GM18499 (cell line): ENCODE results near the gene TMEM271.
"Not testable (repeated sequence)": the region's sequence is repeated elsewhere in the genome, so short reads cannot be mapped to it uniquely, and the experiment has no call there.

Experiments
- ATAC-seq: cut with Tn5 transposase; IDR thresholded peaks from one replicate; pipeline ENCODE4 v1.9.1; 2021; ENCODE audit warnings: moderate number of reproducible peaks; ENCODE audit not compliant: insufficient read depth, unreplicated experiment

The TMEM271 gene

DNA sequence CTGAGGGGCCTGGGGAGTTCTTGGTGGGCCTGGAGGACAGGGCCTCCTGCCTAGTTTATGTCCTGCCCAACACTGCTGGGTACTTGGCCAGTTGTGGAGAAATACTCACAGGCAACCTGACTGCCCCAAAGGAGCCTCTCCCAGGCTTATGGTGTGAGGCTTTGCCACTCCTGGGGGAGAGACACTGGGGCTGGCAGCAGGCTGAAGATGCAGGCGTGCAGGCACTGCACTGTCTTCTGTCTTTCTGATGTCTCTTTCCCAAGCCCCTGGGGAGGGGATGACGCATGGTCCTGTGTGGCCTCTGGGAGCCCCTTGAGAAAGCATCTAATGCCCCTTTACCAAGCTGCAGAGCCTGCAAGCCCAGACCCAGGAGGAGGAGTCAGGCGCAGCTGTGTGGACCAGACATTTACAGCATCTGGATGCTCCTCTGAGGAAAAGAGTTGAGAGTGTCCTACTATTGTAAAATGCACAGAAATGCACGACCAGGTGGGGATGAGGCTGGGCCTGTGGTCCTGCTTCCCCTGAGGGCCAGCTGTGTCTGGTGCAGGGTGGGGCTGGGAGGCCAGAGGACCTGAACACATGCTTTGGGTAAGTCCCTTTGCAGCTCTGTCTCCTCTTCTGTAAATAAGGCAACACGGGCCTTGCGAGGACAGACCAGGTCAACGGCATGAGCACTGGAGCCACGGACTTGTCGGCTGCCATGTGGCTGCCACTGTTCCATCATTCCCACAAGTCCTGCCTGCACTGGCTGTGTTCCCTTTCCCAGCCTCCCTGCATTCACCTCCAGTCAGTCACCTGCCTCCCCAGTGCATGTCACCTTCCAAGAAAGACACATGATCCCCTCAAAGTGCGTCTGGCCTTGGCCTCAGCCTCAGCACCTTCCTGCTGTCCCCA, 8.4 kb downstream of the TMEM271 start:
- no peak for ATAC-seq

DNA sequence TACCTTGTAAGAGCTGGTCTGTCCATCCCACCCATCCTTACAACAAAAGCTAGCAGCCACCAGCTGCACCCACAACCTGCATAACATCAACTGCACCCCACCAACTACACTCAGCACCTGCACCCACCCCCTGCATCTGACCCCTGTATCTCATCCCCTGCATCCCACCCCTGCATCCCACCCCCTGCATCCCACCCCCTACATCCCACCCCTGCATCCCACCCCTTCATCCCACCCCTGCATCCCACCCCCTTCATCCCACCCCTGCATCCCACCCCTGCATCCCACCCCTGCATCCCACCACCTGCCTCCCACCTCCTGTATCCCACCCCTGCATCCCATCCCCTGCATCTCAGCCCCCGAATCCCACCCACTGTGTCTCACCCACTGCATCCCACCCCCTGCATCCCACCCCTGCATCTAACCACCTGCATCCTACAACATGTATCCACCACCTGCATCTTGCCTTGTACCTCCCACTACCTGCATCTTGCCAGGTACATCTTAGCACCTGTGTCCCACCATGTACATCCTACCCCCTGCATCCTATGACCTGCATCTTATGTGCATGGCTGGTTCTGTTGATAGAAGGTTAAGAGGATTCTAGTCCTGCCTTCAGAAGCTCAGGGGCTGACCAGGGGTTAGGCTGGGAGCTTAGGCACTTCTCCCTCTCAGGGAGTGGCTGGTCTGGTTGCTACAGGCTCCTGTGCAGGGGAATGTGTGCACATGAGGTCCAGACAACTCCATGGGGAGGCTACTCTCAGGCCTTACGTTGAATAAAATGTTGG, 9.4 kb downstream of the TMEM271 start:
- ATAC-seq: no peak

DNA sequence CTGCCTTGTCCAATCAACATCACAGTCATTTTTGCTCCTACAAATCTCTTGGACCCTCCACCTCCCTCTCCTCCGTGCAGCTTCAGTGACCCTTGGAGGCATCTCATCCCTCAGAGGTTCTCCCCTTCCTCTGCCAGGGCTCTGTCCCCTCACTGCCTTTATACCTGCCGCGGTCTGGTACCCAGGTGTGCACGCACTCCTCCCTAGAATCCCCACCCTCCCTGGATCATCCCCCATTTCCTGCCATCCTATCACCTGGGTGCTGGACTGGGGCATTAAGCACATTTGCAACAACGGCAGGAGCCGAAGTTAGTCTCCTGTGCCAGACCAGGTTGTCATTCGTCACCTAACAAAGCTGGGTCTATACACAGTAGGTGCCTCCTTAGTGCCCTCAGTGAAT, 10.1 kb downstream of the TMEM271 start:
- ATAC-seq: no peak

- not testable (repeated sequence) for ATAC-seq
Measured at GRCh38 chr4:565614-566013, 10.5 kb downstream of the TMEM271 start.

DNA sequence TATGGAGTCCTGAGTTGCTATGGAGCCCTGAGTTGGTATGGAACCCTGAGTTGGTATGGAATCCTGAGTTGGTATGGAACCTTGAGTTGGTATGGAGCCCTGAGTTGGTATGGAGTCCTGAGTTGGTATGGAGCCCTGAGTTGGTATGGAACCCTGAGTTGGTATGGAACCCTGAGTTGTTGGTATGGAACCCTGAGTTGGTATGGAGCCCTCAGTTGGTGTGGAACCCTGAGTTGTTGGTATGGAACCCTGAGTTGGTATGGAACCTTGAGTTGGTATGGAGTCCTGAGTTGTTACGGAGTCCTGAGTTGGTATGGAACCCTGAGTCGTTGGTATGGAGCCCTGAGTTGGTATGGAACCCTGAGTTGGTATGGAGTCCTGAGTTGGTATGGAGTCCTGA, 13.6 kb downstream of the TMEM271 start:
- not testable (repeated sequence) for ATAC-seq

DNA sequence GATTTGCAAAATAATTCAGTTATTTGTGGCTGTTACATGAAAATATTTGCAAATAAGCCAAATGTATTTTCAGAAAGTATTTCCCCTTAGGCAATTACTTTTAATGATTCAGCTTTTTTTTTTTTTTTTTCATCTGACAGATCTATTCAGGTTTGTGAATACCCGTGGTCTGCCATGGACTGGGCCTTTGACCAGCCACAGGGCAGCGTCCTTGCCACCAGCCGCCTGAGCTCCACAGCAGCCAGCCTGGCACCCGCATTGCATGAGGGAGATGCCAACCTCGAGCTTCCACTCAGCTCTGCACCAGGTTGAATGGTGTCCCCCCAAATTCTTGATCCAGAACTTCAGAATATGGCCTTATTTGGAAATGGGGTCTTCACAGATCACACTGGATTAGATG, 14.7 kb downstream of the TMEM271 start:
- ATAC-seq: no peak

DNA sequence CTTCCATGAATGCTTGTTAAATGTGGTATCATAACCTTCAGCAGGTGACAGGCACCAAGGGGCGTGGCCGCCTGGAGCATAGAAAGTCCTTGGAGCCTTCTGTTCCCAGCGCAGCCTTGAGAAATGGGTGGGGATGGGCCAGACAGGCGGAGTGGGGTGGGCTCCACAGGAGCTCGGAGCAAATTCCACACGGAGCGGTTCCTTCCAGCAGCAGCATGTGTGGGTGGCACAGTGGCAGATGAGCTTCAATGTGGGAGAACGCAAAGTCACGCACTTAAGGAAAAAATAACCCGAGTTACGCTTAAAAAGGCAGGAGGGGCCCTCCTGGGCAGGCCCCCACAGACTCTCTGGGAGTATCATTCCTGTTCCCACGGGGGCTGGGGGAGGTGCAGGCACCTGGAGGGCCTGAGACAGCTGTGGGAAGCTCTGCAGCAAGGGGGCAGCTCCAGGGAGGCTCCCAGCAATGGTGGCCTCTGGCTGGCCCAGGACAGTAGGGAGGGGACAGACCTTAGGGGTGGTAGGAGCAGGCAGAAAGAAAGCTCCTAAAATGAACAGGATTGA, 15.3 kb downstream of the TMEM271 start:
- no peak for ATAC-seq

- no peak for ATAC-seq
Measured at GRCh38 chr4:560061-560460, 16.0 kb downstream of the TMEM271 start.

DNA sequence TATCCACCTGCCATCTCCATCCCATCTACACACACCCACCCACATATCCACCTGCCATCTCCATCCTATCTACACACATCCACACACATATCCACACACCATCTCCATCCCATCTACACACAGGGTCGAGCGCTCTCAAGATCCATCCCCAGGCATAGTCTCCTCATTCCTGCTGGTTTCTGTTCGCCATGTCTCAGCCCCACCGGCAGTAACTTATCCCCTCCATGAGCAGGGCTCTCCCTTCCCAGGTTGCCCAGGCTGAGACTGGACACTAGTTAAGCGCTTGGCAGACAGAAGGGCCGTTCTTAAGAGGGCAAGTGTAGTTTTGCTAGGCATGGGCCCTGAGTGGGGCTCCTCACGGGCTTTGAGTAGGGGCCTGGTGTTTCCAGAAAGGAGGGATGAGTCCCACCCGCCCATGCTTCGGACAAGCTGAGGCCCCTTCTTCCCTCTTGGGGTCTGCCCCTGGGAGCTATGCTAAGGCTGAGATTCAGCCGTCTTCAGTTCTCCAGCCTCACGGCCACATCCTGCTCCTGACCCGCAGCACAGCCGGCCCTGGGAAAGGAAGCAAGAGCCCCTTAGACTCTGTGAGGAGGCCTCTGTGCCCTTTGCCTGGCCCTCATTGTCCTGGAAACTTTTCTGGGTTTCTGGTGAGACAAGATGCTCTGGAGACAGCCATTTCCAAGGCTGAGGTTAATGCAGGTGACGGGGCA, 20.4 kb downstream of the TMEM271 start:
- ATAC-seq: no peak

- ATAC-seq: not testable (repeated sequence)
Measured at GRCh38 chr4:554793-555320, 21.2 kb downstream of the TMEM271 start.

- no peak for ATAC-seq
Measured at GRCh38 chr4:552019-552418, 24.1 kb downstream of the TMEM271 start.

GRCh38 chr4:550268-550667, 25.8 kb downstream of the TMEM271 start:
- not testable (repeated sequence) for ATAC-seq

- ATAC-seq: no peak
Measured at GRCh38 chr4:548976-549375, 27.1 kb downstream of the TMEM271 start.

DNA sequence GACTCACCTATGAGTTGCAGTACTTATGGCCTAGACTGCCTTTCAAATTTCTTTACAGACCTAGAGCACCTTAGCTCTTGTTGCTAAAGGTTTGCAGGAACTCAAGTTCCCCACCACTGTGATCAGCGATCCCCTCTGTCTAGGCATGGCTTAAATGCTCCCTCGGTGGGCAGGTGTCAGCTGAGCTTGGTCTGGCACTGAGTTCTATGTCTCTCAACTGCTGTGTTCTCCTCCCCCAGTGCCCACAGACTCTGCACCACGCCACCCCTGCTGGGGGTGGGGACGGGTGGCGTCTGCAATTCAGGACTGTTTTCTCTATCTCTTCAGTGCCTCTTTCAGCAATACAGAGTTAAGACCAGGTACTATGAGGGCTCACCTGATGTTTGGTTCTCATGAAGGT, 30.5 kb downstream of the TMEM271 start:
- no peak for ATAC-seq

DNA sequence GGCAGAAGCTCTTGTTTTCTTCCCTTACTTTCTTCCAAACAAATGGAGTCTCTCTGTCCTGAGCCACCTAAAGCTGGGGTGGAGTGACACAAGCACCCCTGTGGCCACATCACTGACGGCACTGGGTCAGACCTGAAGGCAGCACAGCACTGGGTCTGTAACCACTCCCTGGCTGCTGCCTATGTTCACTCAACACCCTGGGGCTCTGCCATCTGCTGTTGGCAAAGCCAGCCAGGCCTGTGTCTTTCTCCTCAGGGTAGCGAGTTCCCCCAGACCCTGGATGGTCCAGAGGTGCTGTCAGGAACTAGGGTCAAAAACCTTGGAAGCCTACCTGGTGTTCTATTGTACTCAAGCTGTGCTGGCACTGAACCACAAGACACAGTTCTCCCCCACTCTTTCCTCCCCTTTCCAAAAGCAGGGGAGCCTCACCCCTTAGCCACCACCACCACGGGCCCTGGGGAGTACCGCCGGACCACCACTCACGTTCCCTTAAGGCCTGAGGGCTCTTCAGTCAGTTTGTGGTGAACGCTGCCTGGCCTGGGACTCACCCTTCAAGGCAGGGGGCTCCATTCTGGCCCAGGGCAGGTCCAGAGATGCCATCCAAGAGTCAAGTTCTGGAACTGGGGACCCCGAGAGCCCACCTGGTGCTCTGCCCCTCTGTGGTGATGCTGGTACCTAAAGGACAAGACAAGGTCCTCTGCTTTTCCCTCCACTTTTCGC, 31.5 kb downstream of the TMEM271 start:
- ATAC-seq: no peak

DNA sequence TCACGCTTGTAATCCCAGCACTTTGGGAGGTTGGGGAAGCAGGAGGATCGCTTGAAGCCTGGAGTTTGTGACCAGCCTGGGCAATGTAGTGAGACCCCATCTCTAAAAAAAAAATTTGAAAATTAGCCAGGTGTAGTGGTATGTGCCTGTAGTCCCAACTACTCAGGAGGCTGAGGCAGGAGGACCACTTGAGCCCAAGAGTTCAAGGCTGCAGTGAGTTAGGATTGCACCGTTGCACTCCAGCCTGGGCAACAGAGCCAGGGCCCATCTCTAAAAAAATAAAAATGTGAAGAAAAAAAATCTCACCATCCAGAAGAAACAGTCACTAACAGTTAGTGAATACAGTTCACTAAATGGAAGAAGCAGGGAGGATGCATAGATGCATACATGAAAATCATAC, 34.8 kb downstream of the TMEM271 start:
- no peak for ATAC-seq

GRCh38 chr4:538542-539142, 37.5 kb downstream of the TMEM271 start:
- ATAC-seq: no peak

DNA sequence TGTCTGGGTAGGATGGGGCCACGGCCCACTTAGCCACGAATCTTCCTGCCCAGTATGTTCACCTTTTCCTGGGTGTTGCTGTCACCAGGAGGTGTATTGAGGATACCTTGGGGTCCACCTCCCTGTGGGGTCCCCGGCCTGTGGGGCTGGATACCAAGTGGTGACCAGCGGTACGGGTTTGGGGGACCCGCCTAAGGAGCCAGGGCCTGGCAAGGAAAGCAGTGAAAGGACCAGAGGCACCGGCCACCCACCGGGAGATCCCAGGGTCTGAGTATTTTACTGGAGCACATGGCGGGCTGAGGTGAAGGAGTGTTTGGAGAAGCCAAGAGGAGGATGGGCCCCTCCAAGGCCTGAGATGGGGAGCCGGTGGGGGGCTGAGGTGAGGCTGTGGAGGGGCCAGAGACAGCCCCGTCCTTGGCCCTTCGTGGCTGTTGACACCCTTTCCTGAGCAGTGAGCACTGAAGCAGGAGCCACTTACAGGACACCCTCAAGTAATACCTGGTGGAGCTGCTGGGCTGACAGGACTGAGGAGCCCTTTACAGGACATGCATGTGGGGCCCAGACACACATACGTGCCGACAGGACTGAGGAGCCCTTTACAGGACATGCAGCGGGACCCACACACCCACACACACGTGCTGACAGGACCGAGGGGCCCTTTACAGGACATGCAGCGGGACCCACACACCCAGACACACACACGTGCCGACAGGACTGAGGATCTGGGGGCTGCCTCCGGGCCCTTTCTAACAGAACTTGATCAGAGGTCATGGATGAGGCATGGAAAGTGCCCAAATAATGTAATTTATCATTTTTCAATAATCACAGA, 38.4 kb downstream of the TMEM271 start:
- no peak for ATAC-seq
